Measurements from ENCODE around the gene SPA17. TPM values are rescaled to one million over a fixed set of nuclear protein-coding genes. Genes with fewer than 3 reads are reported as not detected.
A peak's percentile ranks its signal among the peaks of the same experiment; 100 is the strongest.

SPA17 gene
- total RNA-seq, 1 experiment from 2014 or later, result 22.9 TPM

DNA sequence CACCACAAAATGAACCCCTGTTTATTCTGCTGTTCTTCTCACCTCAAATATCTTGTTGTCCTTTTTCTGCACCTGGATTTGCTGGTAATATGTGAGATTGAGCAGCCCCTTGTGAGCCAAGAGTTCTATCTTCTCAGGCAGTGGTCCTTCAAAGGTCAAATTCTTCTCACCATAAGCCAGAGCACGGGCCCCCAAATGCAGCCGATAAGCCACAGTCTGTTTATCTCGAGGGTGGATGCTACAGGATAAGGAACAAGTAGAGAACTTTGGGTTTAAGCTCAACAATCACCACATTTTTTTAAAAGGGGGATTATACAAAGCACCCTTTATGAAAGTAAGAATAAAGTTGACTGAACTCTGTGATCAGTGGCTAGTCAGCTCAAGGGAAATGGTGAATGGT, 35.2 kb upstream of the SPA17 start:
- CTCF ChIA-PET, result no interaction called here
- Histone ChIP-seq H3K4me1 (ENCODE audit: insufficient read depth, low read length, poor library complexity, severe bottlenecking) (no peaks in the 10 kb centered on the region), H3K36me3 (ENCODE audit: insufficient read depth, low read length, poor library complexity, severe bottlenecking) (peaks cover 40% of the 10 kb centered on the region), H3K9me3 (ENCODE audit: low read depth, low read length, poor library complexity, severe bottlenecking) (no peaks in the 10 kb centered on the region), H3K27ac (ENCODE audit: low read depth, low read length, poor library complexity, severe bottlenecking) (no peak overlapping the region), H3K27me3 (replicated peaks; ENCODE audit: insufficient read depth, low read depth, low read length, poor library complexity) (no peaks in the 10 kb centered on the region), H3K4me3 (ENCODE audit: low read depth, low read length, poor library complexity, severe bottlenecking) (no peak overlapping the region)
- TF ChIP-seq, protein P1, sequence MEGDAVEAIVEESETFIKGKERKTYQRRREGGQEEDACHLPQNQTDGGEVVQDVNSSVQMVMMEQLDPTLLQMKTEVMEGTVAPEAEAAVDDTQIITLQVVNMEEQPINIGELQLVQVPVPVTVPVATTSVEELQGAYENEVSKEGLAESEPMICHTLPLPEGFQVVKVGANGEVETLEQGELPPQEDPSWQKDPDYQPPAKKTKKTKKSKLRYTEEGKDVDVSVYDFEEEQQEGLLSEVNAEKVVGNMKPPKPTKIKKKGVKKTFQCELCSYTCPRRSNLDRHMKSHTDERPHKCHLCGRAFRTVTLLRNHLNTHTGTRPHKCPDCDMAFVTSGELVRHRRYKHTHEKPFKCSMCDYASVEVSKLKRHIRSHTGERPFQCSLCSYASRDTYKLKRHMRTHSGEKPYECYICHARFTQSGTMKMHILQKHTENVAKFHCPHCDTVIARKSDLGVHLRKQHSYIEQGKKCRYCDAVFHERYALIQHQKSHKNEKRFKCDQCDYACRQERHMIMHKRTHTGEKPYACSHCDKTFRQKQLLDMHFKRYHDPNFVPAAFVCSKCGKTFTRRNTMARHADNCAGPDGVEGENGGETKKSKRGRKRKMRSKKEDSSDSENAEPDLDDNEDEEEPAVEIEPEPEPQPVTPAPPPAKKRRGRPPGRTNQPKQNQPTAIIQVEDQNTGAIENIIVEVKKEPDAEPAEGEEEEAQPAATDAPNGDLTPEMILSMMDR (conservative IDR thresholded peaks at IDR 0.05; ENCODE audit: low read depth, low read length), result no peak
- TF ChIP-seq EZH2 (IDR thresholded peaks at IDR 0.05; ENCODE audit: borderline replicate concordance, low read depth, low read length, poor library complexity, severe bottlenecking), result no peak
- POLR2A ChIA-PET (ENCODE audit: low non-redundant PET), result no interaction called here
- BruUV-seq (replicated peaks), result no TSS peak
- no peak for DNase-seq (ENCODE audit: low spot score)
- intact Hi-C loops (cut with micrococcal nuclease; ENCODE audit: unreplicated experiment), result no loop called here

DNA sequence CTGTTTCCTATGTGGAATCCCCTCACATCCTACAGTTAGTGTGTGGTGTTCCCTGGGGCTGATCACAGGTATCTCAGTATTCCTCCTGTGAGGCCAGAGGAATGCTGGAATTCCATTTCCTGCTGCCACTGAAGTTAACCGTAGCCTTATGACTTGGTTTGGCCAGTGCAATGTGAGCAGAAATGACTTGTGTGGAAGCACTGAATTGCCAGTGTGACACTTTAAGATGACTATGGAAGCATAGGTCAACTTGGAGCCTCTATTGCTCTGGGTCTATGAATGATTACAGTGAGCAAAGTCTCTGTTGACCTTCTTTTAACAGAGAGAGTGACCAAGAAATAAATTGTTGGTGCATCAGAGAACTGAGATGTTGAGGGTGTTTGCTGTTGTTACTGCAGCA, 34.5 kb upstream of the SPA17 start:
- no TSS peak for BruUV-seq (replicated peaks)
- POLR2A ChIA-PET (ENCODE audit: low non-redundant PET), result no interaction called here
- TF ChIP-seq EZH2 (IDR thresholded peaks at IDR 0.05; ENCODE audit: borderline replicate concordance, low read depth, low read length, poor library complexity, severe bottlenecking), result no peak
- TF ChIP-seq, protein P1 (conservative IDR thresholded peaks at IDR 0.05; ENCODE audit: low read depth, low read length), result no peak

DNA sequence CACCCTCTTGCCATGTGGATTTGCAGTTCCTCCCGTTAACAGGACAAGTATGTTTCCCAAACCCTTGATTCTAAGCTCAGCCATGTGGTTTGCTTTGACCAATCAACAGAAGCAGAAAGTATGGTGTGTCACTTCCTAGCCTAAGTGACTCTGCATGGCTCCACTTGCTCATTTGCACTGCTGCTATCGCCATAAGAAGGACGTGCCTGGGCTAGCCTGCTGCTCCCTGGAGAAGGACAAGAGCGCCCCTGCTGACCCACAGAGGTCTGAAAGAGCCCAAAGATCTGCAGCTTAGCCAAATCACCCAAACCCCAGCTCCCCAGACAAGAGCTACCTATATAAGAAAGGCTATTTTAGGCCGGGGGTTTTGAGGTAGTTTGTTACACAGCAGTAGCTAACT, 33.0 kb upstream of the SPA17 start:
- H3K4me1 ChIP-seq (ENCODE audit: insufficient read depth, low read length, poor library complexity, severe bottlenecking), result peaks cover 6% of the 10 kb centered on the region
- ChIA-PET POLR2A (ENCODE audit: low non-redundant PET) (no interaction called here), CTCF (interaction anchor here (1.2 kb wide), 1 partner anchor 28 kb away, joined by 3 read pairs; no protein-coding TSS in a partner anchor)
- no peak overlapping the region for H3K4me3 ChIP-seq (ENCODE audit: low read depth, low read length, poor library complexity, severe bottlenecking)
- H3K9me3 ChIP-seq (ENCODE audit: low read depth, low read length, poor library complexity, severe bottlenecking), result no peaks in the 10 kb centered on the region
- BruUV-seq (replicated peaks), result no TSS peak
- DNase-seq (ENCODE audit: low spot score), result peak; percentile 21
- TF ChIP-seq, protein P1 (conservative IDR thresholded peaks at IDR 0.05; ENCODE audit: low read depth, low read length), result no peak
- TF ChIP-seq EZH2 (IDR thresholded peaks at IDR 0.05; ENCODE audit: borderline replicate concordance, low read depth, low read length, poor library complexity, severe bottlenecking), result no peak
- H3K27me3 ChIP-seq (replicated peaks; ENCODE audit: insufficient read depth, low read depth, low read length, poor library complexity), result no peaks in the 10 kb centered on the region
- intact Hi-C loops (cut with micrococcal nuclease; ENCODE audit: unreplicated experiment), result no loop called here
- no peak overlapping the region for H3K27ac ChIP-seq (ENCODE audit: low read depth, low read length, poor library complexity, severe bottlenecking)
- peaks cover 21% of the 10 kb centered on the region for H3K36me3 ChIP-seq (ENCODE audit: insufficient read depth, low read length, poor library complexity, severe bottlenecking)

More for the DNA sequence above, 34.5 kb upstream of the SPA17 start:
- H3K36me3 ChIP-seq (ENCODE audit: insufficient read depth, low read length, poor library complexity, severe bottlenecking), result peaks cover 36% of the 10 kb centered on the region
- H3K4me3 ChIP-seq (ENCODE audit: low read depth, low read length, poor library complexity, severe bottlenecking), result no peak overlapping the region
- no peak for DNase-seq (ENCODE audit: low spot score)
- intact Hi-C loops (cut with micrococcal nuclease; ENCODE audit: unreplicated experiment), result no loop called here
- CTCF ChIA-PET, result no interaction called here
- H3K27ac ChIP-seq (ENCODE audit: low read depth, low read length, poor library complexity, severe bottlenecking), result no peak overlapping the region
- no peaks in the 10 kb centered on the region for H3K4me1 ChIP-seq (ENCODE audit: insufficient read depth, low read length, poor library complexity, severe bottlenecking)
- no peaks in the 10 kb centered on the region for H3K27me3 ChIP-seq (replicated peaks; ENCODE audit: insufficient read depth, low read depth, low read length, poor library complexity)
- no peaks in the 10 kb centered on the region for H3K9me3 ChIP-seq (ENCODE audit: low read depth, low read length, poor library complexity, severe bottlenecking)

Measured in A673 (cell line).